ENCODE measurements around the gene APOBEC3A. TPM values are rescaled to one million over a fixed set of nuclear protein-coding genes. Genes with fewer than 3 reads are reported as not detected.
"Not testable (repeated sequence)": the region's sequence is repeated elsewhere in the genome, so short reads cannot be mapped to it uniquely, and the experiment has no call there.

The APOBEC3A gene
- total and polyA plus RNA-seq, 7 donors = 0.36 to 67.3 (median 4.8) TPM; not detected in 3

GRCh38 chr22:38987171-38987895 is 29.9 kb downstream of the APOBEC3A start:
- H3K4me3 ChIP-seq = no peak overlapping the region
- TF ChIP-seq EP300 (IDR thresholded peaks at IDR 0.05) (no peak), POLR2A (IDR thresholded peaks at IDR 0.05) (no peak), POLR2AphosphoS5 (IDR thresholded peaks at IDR 0.05) (no peak)
- TF ChIP-seq, protein P1, sequence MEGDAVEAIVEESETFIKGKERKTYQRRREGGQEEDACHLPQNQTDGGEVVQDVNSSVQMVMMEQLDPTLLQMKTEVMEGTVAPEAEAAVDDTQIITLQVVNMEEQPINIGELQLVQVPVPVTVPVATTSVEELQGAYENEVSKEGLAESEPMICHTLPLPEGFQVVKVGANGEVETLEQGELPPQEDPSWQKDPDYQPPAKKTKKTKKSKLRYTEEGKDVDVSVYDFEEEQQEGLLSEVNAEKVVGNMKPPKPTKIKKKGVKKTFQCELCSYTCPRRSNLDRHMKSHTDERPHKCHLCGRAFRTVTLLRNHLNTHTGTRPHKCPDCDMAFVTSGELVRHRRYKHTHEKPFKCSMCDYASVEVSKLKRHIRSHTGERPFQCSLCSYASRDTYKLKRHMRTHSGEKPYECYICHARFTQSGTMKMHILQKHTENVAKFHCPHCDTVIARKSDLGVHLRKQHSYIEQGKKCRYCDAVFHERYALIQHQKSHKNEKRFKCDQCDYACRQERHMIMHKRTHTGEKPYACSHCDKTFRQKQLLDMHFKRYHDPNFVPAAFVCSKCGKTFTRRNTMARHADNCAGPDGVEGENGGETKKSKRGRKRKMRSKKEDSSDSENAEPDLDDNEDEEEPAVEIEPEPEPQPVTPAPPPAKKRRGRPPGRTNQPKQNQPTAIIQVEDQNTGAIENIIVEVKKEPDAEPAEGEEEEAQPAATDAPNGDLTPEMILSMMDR (IDR thresholded peaks at IDR 0.05) = no peak
- no peak overlapping the region for H3K27ac ChIP-seq
- no peak for DNase-seq
- H3K36me3 ChIP-seq = no peaks in the 10 kb centered on the region
- H3K27me3 ChIP-seq = no peaks in the 10 kb centered on the region
- intact Hi-C loops (cut with DNase I) = no loop called here
- peaks cover 0 to 6% (median 2%) of the 10 kb centered on the region in 4 donors for H3K4me1 ChIP-seq
- WGBS, 2 donors = 86 to 87% methylated on average over 8 of the region's 8 CpGs
- no peaks in the 10 kb centered on the region for H3K9me3 ChIP-seq

- intact Hi-C loops (cut with DNase I) = no loop called here
- Histone ChIP-seq H3K27me3 (no peaks in the 10 kb centered on the region), H3K9me3 (no peaks in the 10 kb centered on the region), H3K4me3 (no peak overlapping the region), H3K4me1 (no peaks in the 10 kb centered on the region), H3K36me3 (no peaks in the 10 kb centered on the region), H3K27ac (no peak overlapping the region)
- 81 to 90% methylated on average over 6 of the region's 6 CpGs for WGBS, 2 donors
- DNase-seq = no peak
- TF ChIP-seq, protein P1 (IDR thresholded peaks at IDR 0.05) = no peak
- no peak for TF ChIP-seq POLR2A (IDR thresholded peaks at IDR 0.05)
- TF ChIP-seq EP300 (IDR thresholded peaks at IDR 0.05) = no peak
- TF ChIP-seq POLR2AphosphoS5 (IDR thresholded peaks at IDR 0.05) = no peak
Measured at GRCh38 chr22:38989466-38989865, 32.1 kb downstream of the APOBEC3A start.

DNA sequence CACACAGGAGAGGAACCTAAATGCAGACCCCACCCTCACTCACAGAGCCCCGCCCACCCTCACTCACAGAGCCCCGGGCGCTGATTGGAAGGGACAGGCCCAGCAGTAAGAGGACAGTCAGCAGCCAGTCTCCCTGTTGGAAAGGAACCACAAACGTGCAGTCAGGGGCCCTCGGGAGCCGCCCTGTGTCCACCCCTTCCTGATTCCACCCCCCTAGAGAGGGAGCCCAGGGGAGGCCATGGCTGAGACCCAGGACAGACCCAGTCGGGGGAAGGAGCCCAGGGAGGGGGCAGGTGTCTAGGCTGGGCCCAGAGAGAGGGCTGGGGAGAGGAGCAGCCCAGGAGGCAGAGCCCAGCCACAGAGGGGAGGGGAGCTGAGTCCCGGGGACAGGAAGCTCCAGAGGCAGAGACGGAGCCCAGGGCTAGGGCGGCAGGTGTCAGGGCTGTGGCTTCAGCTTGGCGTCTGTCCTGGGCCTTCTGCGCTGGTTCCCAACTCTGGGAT is 35.5 kb downstream of the APOBEC3A start:
- intact Hi-C loops (cut with DNase I); H3K36me3 ChIP-seq; H3K4me1 ChIP-seq; DNase-seq; H3K4me3 ChIP-seq; H3K9me3 ChIP-seq; H3K27ac ChIP-seq: not testable (repeated sequence)
- 22 to 34% methylated on average over 12 of the region's 12 CpGs for WGBS, 2 donors
- H3K27me3 ChIP-seq = peaks cover 0 to 13% (median 0%) of the 10 kb centered on the region in 3 donors

DNA sequence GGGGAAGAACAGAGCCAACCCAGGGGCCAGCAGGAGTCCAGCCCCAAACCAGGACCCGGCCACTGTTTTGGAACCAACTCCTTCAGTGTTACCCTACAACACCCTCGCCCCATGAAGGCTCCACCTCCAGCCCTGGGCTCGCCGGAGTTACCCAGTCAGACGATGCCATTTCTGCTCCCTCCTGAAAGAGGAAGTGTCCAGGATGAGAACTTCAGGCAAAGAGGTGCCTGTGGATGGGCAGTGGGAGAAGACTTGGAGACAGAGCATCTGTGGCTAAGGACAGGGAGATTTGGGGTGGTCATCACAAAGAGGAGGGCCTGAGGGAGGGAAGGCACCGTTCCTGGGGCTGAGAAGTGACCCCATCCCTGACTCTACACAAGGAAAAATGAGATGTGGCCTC is 38.7 kb downstream of the APOBEC3A start:
- Histone ChIP-seq H3K36me3 (no peaks in the 10 kb centered on the region), H3K4me1 (no peaks in the 10 kb centered on the region), H3K9me3 (no peaks in the 10 kb centered on the region), H3K27ac (no peak overlapping the region), H3K27me3 (peaks cover 0 to 13% (median 0%) of the 10 kb centered on the region in 3 donors), H3K4me3 (no peak overlapping the region)
- no peak for DNase-seq
- TF ChIP-seq, protein P1 (IDR thresholded peaks at IDR 0.05) = no peak
- TF ChIP-seq POLR2A (IDR thresholded peaks at IDR 0.05) = no peak
- no peak for TF ChIP-seq POLR2AphosphoS5 (IDR thresholded peaks at IDR 0.05)
- no peak for TF ChIP-seq EP300 (IDR thresholded peaks at IDR 0.05)
- intact Hi-C loops (cut with DNase I) = no loop called here
- 70 to 76% methylated on average over 6 of the region's 6 CpGs for WGBS, 2 donors

DNA sequence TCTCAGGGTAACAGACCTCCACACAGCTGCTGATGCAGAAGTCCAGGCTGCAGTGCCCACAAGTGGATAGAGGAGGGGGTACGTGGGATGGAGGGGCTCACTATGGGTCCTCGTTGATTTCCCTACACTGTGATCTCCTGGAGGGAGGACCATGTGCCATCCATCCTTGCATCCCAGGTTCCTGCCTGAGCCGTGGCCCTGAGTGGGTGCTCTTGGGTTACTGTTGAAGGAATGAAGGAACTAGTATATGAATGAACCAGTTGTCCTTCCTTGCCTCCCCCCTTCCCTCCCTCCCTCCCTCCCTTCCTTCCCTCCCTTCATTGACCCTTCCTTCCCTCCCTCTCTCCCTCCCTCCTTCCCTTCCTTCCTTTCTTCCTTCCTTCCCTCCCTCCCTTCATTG is 40.1 kb downstream of the APOBEC3A start:
- intact Hi-C loops (cut with DNase I) = no loop called here
- Histone ChIP-seq H3K27me3 (peaks cover 0 to 13% (median 0%) of the 10 kb centered on the region in 3 donors), H3K27ac (no peak overlapping the region), H3K4me1 (no peaks in the 10 kb centered on the region), H3K9me3 (no peaks in the 10 kb centered on the region), H3K36me3 (no peaks in the 10 kb centered on the region), H3K4me3 (no peak overlapping the region)
- 85 to 91% methylated on average over 3 of the region's 3 CpGs for WGBS, 2 donors
- no peak for DNase-seq
- TF ChIP-seq EP300 (IDR thresholded peaks at IDR 0.05) (no peak), POLR2A (IDR thresholded peaks at IDR 0.05) (no peak), POLR2AphosphoS5 (IDR thresholded peaks at IDR 0.05) (no peak)
- TF ChIP-seq, protein P1 (IDR thresholded peaks at IDR 0.05) = no peak

All from sigmoid colon (tissue), 7 donors.